K562 (cell line): Measurements from ENCODE around the gene VPS26A. TPM values are rescaled to one million over a fixed set of nuclear protein-coding genes. Genes with fewer than 3 reads are reported as not detected.

Experiments
- REST ChIP-seq, 2 experiments: fragments of 450-650 bp; formaldehyde crosslinking in 1 of 2; IDR thresholded peaks; 2 replicates each; pipeline versions ENCODE4 v1.4.0 to v1.6.1; 2014 to 2020; ENCODE audit warnings: mild to moderate bottlenecking in 2 of 2, borderline replicate concordance in 1 of 2, low read depth in 1 of 2
- THAP12 ChIP-seq: fragments of 250-450 bp; sonication (Bioruptor Pico); IDR thresholded peaks from 2 replicates; pipeline ENCODE4 v1.9.0; 2021; ENCODE audit warnings: mild to moderate bottlenecking, inconsistent platforms
- ZNF584 ChIP-seq: fragments of 200-800 bp; sonication (Bioruptor generic); IDR thresholded peaks from 2 replicates; pipeline ENCODE4 v1.6.1; 2016; ENCODE audit warnings: low read depth, mild to moderate bottlenecking, missing genetic modification characterization, missing compliant biosample characterization
- polyA plus RNA-seq, 8 experiments: library from polyadenylated mRNA; depleted of rRNA in 4 of 8; stranded (reverse) in 5 of 8; unstranded in 3 of 8; fragments of >200 nt; fragmentation: Nextera tagmentation in 2 of 8; fragmentation: Illumina TruSeq in 1 of 8; extraction: Ambion mirVana in 2 of 8; extraction: Trizol in 1 of 8; gene quantifications; 2 replicates each; pipeline versions ENCODE4 v1.2.1 to v1.2.3, GENCODE V29; 2011 to 2014; ENCODE audit warnings: inconsistent platforms in 1 of 8, missing spikeins in 1 of 8
- total RNA-seq, 7 experiments: library from RNA; depleted of rRNA in 6 of 7; stranded (reverse); fragments of >200 nt in 6 of 7; fragmentation: Illumina TruSeq in 2 of 7; extraction: Trizol in 2 of 7; gene quantifications; 2 replicates each; pipeline versions ENCODE4 v1.2.1 to v1.2.3, GENCODE V29; 2011 to 2021; ENCODE audit warnings: low replicate concordance in 1 of 7

VPS26A gene
- total and polyA plus RNA-seq, 9 of the 15 experiments (the other 6 are each of a cell fraction or from before 2014, with no cell fraction given) = 47.1 to 137 (median 69.3) TPM

GRCh38 chr10:69092959-69093850 lies 30.8 kb upstream of the VPS26A start (continued):
- no peak for TF ChIP-seq THAP12 (CRISPR knock-in tag)
- peak; percentile 83; the same call in 1 of the 2 replicates for TF ChIP-seq REST (IDR thresholded peaks at IDR 0.05; ENCODE audit: borderline replicate concordance)
- no peak for TF ChIP-seq REST (CRISPR knock-in tag; IDR thresholded peaks at IDR 0.05; ENCODE audit: low read depth)
- no peak for TF ChIP-seq ZNF584 (CRISPR knock-in tag)
